Measurements from ENCODE around the gene KDM8.
A peak's percentile ranks its signal among the peaks of the same experiment; 100 is the strongest.

Gene KDM8

DNA sequence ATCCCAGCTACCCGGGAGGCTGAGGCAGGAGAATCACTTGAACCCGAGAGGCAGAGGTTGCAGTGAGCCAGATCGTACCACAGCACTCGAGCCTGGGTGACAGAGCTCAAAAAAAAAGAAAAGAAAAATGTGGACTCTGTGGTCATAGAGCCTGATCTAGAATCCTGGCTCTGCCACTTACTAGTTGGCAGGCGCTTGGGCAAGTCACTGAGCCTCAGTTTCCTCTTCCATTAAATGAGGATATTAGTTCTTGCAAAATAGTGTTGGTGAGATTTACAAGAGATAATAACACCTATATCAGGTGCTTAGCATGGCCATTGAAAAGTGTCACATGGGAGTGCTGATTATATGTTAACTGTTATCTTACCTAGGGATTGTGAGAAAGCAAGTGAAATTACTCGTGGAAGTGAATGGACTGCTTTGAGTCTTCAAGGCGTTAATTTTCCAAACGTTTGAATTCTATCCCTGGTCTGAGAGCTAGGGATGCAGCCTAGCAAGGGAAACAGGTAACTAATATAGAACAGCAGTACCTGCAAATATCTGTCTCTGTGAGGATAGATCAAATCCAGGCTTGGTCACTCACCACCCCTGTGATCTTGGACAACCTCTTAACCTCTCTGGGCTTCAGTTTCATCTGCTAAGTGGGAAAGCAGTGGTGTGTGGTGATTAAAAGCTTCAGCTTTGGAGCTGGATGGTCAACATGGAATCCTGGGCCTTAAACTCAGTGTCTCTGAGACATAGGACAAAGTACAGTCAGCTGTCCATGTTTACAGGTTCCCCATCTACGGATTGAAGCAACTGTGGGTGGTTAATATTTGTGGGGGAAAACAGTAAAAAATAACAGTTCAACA lies 66.2 kb downstream of the KDM8 start:
- no peaks in the 10 kb centered on the region for H3K9me3 ChIP-seq (ENCODE audit: low read length)
- H3K4me3 ChIP-seq (ENCODE audit: low read depth, low read length, poor library complexity, severe bottlenecking), result peak overlapping the region; percentile 80
- peak overlapping the region; percentile 83 for H3K4me2 ChIP-seq (ENCODE audit: low read length)
- TF ChIP-seq, protein P1, sequence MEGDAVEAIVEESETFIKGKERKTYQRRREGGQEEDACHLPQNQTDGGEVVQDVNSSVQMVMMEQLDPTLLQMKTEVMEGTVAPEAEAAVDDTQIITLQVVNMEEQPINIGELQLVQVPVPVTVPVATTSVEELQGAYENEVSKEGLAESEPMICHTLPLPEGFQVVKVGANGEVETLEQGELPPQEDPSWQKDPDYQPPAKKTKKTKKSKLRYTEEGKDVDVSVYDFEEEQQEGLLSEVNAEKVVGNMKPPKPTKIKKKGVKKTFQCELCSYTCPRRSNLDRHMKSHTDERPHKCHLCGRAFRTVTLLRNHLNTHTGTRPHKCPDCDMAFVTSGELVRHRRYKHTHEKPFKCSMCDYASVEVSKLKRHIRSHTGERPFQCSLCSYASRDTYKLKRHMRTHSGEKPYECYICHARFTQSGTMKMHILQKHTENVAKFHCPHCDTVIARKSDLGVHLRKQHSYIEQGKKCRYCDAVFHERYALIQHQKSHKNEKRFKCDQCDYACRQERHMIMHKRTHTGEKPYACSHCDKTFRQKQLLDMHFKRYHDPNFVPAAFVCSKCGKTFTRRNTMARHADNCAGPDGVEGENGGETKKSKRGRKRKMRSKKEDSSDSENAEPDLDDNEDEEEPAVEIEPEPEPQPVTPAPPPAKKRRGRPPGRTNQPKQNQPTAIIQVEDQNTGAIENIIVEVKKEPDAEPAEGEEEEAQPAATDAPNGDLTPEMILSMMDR (IDR thresholded peaks at IDR 0.05; ENCODE audit: low read length), result no peak
- TF ChIP-seq EZH2 (IDR thresholded peaks at IDR 0.05; ENCODE audit: borderline replicate concordance, low read length), result no peak
- H3F3A ChIP-seq (ENCODE audit: insufficient read depth, low read length), result 0 out of 2 replicates have a peak, but pooled peaks cover 3% of the 10 kb centered on the region
- H3K79me2 ChIP-seq (ENCODE audit: insufficient read depth, low read length), result no peaks in the 10 kb centered on the region
- H4K20me1 ChIP-seq (ENCODE audit: insufficient read depth, low read length), result no peaks in the 10 kb centered on the region
- H2AFZ ChIP-seq (ENCODE audit: low read length), result no peak overlapping the region
- H3K9me2 ChIP-seq (ENCODE audit: low read depth, low read length), result no peaks in the 10 kb centered on the region
- no peaks in the 10 kb centered on the region for H3K36me3 ChIP-seq (ENCODE audit: insufficient read depth, low read length)
- H3K27ac ChIP-seq (ENCODE audit: low read depth, low read length, poor library complexity, severe bottlenecking), result peak overlapping the region; percentile 59
- H3K9ac ChIP-seq (ENCODE audit: low read length), result peak overlapping the region; percentile 84
- peaks cover 76% of the 10 kb centered on the region for H3K4me1 ChIP-seq (ENCODE audit: insufficient read depth, low read length, severe bottlenecking)
- no peaks in the 10 kb centered on the region for H3K27me3 ChIP-seq (ENCODE audit: insufficient read depth, low read length)

GRCh38 chr16:27270349-27270748 lies 67.0 kb downstream of the KDM8 start:
- Histone ChIP-seq H3K4me1 (ENCODE audit: insufficient read depth, low read length, severe bottlenecking) (peaks cover 75% of the 10 kb centered on the region), H3K4me3 (ENCODE audit: low read depth, low read length, poor library complexity, severe bottlenecking) (no peak overlapping the region), H3K27me3 (ENCODE audit: insufficient read depth, low read length) (no peaks in the 10 kb centered on the region), H3K4me2 (ENCODE audit: low read length) (peak overlapping the region; percentile 83), H3K9me2 (ENCODE audit: low read depth, low read length) (no peaks in the 10 kb centered on the region), H3F3A (ENCODE audit: insufficient read depth, low read length) (no peaks in the 10 kb centered on the region), H3K9me3 (ENCODE audit: low read length) (no peaks in the 10 kb centered on the region), H3K36me3 (ENCODE audit: insufficient read depth, low read length) (no peaks in the 10 kb centered on the region), H2AFZ (ENCODE audit: low read length) (no peak overlapping the region), H3K9ac (ENCODE audit: low read length) (peak overlapping the region; percentile 18; the same call in 1 of the 2 replicates), H4K20me1 (ENCODE audit: insufficient read depth, low read length) (no peaks in the 10 kb centered on the region), H3K27ac (ENCODE audit: low read depth, low read length, poor library complexity, severe bottlenecking) (peak overlapping the region; percentile 59), H3K79me2 (ENCODE audit: insufficient read depth, low read length) (no peaks in the 10 kb centered on the region)
- TF ChIP-seq EZH2 (IDR thresholded peaks at IDR 0.05; ENCODE audit: borderline replicate concordance, low read length), result no peak
- TF ChIP-seq, protein P1 (IDR thresholded peaks at IDR 0.05; ENCODE audit: low read length), result no peak

Measured in OCI-LY1 (cell line).